NCI-H2171 treated with DMSO at 0.1 percent for 48 hours (cell line): ENCODE data around the gene APBA1.
A peak's percentile ranks its signal among the peaks of the same experiment; 100 is the strongest.
"Not testable (repeated sequence)": the region's sequence is repeated elsewhere in the genome, so short reads cannot be mapped to it uniquely, and the experiment has no call there.

Experiments
- DNase-seq: peaks from one replicate; lab custom pipeline; 2025; lab: John Stamatoyannopoulos, UW

The APBA1 gene

DNA sequence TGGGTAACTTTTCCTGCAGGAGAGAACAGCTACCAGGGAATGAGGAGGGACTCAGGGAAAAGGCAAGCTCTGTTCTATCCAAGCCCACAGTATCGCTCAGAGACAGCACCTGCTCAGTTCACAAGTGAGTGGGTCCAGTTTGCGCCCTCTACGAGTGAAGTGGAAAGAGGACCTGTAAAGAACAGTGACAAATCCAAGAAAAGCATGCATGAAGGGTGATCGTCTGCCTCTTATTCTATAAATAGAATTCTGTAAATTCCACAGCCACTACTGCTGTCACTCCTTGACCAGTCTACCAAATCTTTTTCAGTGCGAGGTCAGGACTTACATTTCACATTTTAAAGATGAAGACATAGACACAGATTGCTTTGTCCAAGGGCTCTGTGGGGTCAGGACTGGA is 229.7 kb downstream of the APBA1 start:
- no peak for DNase-seq

DNA sequence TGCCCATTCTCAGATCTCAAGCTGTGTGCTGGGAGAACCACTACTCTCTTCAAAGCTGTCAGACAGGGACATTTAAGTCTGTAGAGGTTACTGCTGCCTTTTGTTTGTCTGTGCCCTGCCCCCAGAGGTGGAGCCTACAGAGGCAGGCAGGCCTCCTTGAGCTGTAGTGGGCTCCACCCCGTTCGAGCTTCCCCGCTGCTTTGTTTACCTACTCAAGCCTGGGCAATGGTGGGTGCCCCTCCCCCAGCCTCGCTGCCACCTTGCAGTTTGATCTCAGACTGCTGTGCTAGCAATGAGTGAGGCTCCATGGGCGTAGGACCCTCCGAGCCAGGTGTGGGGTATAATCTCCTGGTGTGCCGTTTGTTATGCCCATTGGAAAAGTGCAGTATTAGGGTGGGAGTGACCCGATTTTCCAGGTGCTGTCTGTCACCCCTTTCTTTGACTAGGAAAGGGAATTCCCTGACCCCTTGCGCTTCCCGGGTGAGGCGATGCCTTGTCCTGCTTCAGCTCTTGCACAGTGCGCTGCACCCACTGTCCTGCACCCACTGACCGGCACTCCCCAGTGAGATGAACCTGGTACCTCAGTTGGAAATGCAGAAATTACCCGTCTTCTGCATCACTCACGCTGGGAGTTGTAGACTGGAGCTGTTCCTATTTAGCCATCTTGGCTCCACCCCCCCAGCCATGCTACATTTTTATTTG is 231.8 kb downstream of the APBA1 start:
- not testable (repeated sequence) for DNase-seq

DNA sequence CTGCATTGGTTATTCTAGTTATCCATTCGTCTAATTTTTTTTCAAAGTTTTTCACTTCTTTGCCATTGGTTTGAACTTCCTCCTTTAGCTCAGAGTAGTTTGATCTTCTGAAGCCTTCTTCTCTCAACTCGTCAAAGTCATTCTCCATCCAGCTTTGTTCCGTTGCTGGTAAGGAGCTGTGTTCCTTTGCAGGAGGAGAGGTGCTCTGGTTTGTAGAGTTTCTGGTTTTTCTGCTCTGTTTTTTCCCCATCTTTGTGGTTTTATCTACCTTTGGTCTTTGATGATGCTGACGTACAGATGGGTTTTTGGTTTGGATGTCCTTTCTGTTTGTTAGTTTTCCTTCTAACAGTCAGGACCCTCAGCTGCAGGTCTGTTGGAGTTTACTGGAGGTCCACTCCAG is 232.5 kb downstream of the APBA1 start:
- DNase-seq: not testable (repeated sequence)

DNA sequence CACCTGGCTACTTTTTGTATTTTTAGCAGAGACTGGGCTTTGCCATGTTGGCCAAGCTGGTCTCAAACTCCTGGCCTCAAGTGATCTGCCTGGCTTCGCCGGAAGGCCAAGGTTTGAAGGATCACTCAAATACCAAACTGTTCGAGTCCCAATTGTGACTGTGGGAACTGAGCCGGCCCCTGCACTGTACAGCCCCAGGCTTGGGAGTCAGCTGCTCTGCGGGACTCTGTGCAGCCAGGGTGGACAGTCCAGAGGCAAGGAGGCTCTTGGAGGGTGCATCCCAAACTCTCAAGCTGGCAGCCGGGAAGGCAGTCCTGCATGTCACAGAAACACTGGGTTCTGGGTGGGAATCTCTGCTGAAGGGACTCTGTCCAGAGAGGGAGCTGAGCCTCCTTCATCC is 238.2 kb downstream of the APBA1 start:
- no peak for DNase-seq

DNA sequence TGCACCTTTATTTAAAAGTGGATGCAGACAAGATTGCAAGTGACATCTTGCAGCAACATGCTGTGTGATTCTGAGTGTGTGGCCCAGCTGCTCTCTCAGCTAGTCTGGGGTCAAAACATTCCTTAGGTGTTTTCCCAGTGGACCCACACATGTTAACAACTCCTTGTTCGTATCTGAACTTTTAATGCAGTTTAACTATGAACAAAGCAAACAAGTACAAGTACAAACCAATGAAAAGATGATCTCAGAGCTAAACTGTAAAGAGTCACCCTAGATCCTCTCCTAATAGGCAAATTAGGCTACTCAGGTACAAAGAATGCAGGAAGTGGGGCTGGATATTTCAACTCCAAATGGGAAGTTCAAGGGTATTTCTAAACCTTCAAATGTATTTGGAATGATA is 238.8 kb downstream of the APBA1 start:
- DNase-seq: no peak

GRCh38 chr9:69432623-69433022 is 239.5 kb downstream of the APBA1 start:
- no peak for DNase-seq

GRCh38 chr9:69431777-69432176 is 240.4 kb downstream of the APBA1 start:
- DNase-seq: no peak

DNA sequence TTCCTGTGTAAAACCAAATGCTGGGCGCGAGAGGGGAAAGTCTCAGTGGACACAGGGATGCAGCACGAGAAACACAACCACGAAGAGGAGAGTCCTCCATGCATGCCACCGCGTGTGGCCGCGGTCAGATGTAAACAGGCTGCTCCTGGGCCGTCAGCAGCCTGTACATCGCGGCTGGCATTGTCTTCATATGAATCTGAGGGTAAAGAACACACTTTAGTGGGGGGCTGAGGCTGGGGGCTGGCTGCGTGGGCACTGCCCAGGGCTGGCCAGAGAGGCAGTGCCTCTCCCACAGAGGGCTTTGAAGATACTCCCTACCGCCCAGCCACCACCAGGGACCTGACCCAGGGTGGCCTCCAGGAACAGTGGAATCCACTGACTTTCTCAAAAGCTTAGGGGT is 241.0 kb downstream of the APBA1 start:
- DNase-seq: no peak

GRCh38 chr9:69430206-69430605 is 242.0 kb downstream of the APBA1 start:
- DNase-seq: no peak

DNA sequence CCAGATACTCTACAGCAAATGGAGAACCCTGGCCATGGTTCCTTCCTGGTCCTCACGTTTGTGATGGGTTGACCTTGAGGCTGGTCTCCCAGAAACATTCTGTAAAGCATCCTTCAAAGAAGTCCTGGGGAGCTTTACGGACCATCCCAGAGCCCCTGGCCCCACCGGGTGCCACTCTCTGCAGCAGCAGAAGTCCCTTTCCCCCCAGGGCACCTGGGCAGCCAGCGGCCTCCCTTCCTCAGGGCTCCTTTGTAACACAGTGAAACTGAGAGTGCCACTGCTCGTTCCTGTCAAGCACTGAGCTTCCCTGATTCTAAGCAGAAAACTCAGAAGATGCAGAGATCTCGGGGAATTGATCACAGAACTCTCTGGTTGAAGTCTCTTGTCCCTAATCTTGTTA is 242.9 kb downstream of the APBA1 start:
- DNase-seq: no peak

- no peak for DNase-seq
Measured at GRCh38 chr9:69428017-69428785, 244.0 kb downstream of the APBA1 start.

DNA sequence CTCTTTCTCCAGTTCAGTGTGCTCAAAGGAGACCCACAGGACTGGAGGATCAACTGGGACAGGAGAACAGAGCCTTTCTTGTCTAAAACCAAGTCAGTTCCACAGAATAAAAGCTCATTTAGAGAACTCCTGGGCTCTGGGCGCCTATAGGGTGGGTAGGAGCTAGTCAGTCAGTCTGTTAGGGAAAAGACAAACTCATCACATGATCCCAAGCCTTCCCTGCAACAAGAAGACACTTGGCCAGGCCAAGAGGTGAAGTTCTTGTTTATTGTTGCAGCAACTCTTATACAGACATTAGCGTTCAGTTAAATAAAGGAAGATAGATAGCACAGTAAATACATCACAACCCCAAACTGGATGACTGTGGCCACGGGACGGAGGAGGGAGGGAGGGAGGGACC is 244.9 kb downstream of the APBA1 start:
- DNase-seq: no peak

- peak; percentile 60 for DNase-seq
Measured at GRCh38 chr9:69425136-69425801, 246.9 kb downstream of the APBA1 start.

DNA sequence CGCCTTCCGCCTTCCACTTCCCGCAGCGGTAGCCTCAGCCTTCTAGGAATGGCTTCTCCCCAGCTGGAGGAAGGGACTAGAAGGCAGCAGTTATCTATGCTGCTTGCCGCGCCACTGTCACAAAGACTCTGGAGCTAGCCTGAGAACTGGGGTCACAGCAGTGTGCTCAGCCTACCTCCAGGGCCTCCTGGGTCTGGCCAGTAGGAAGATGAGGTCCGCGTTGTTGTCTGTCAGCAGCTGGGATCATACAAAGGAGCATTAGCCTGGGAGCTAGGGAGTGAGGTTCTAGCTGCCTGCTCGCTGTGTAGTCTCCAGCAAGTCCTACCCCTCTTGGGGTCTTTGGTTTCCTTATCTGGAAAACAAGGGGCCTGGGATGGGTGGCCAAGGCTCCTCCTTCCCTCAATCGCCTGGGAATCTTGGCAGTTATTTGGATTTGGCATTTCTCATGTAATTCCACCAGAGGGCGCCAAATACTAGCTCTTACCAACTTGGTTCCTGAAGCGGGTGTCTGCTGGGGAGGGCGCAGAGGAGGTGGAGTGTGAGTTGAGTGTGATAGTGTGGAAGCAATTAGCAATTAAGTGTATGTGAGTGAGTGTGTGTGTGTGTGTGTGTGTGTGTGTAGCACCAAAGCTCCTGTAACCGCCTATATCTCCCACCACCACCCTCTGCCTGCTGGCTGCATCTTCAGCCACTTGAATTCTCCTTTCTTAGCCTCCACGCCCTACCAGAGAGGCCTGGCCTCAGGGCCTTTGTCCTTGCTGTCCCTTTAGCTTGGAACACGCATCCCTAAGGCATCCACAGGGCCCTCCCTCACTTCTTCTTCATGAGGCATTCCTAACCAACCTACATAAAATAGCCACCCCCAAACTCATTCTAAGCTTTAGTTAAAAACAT is 250.0 kb downstream of the APBA1 start:
- DNase-seq: peak; percentile 74

DNA sequence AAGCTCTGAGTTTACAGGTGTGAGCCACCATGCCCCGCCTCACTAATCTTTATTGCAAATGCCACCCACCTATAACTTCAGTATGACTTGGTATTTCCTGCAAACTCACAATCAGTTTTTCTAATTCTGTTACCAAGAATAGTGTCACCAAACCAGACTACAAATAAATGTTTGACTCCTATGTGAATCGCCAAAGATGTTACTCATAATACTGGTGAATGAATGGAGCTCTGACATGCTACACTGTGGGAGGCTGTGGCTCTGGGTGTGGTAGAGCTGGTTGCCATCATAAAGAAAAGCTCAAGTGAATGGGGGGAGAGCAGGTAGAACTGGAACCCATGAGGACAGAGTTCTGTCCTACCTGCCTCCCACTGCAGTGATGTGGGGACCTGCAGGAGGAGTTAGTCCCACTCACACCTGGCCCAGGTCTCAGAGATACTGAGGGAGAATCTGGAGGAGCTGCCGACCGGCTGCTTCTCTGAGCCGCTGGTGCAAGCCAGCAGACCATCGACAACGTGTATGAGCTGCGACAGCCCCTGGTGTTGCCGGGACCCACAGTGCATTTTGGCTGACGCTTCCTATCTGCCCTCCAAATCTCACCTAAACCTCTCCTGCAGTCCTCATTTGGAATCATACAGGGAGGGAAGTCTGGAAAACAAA is 251.4 kb downstream of the APBA1 start:
- DNase-seq: no peak

- no peak for DNase-seq
Measured at GRCh38 chr9:69412741-69413150, 259.4 kb downstream of the APBA1 start.

GRCh38 chr9:69411931-69412740 is 260.0 kb downstream of the APBA1 start:
- DNase-seq: no peak

DNA sequence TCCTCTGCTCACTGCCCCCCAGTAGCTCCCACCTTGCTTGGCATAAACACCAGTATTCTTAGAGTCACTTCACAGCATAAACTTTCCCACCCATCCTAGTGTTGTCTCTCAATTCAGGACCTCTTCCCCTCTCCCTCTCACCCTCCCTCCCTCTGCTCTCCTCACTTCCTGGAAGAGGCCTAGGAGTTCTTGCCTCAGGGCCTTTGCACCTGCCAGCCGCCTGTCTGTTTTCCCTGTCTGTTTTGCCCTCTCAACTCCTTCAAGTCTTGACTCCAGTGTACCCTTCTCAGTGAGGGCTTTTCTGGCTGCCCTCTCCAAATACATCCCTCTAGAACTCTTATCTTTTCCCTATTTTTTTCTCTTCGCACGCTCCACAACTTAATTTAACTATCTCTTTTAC is 260.9 kb downstream of the APBA1 start:
- no peak for DNase-seq

DNA sequence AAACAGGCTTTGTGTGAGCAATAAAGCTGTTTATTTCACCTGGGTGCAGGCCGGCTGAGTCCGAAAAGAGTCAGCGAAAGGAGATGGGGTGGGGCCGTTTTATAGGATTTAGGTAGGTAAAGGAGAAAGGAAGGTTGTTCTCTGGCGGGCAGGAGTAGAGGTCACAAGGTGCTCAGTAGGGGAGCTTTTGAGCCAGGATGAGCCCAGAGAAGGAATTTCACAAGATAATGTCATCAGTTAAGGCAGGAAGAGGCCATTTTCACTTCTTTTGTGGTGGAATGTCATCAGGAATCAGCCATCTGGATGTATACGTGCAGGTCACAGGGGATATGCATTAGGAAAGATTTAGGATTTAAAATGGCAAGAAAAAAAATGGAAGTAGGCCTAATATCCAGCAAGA is 262.2 kb downstream of the APBA1 start:
- DNase-seq: not testable (repeated sequence)

DNA sequence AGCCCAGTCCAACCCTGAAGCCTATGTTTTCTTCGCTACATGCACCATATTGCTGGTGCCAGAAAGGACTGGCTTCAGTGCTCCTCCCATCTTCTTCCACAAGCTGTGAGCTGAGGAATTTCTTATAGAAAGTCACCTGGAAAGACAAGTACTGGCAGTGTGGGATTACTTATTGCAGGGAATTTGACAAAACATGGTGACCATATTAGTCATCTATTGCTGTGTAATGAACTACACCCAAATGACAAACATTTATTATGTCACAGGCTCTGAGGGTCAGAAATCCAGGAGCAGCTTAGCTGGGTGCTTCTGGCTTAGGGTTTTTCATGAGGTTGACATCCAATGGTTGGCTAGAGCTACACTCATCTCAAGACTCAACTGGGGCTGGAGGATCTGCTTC is 271.7 kb downstream of the APBA1 start:
- DNase-seq: no peak
